ENCODE results near the gene SEC24D. TPM values are rescaled to one million over a fixed set of nuclear protein-coding genes. Genes with fewer than 3 reads are reported as not detected.
A peak's percentile ranks its signal among the peaks of the same experiment; 100 is the strongest.

SEC24D gene
- total and polyA plus RNA-seq, 2 of the 8 experiments (the other 6 are each of a cell fraction or from before 2014, with no cell fraction given) = 28.9 to 91.6 TPM

DNA sequence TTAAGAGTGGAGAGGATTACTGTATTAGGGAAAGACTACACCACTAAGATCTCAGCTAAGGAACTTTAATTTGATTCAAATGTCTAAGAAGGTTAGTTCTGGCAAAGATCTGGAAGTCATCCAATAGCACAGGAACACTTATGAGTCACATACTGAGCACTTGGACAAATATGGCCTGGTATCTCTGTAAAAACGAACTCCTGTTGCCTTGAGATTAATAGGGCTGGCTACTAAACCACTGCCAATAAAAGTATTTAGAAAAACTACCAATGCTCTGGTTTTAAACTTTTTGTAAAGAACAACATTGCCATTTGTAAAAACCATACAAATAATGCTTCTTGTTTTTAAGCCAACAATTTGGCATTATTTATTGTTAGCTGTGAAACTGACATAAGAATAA, 70.5 kb downstream of the SEC24D start:
- no peak overlapping the region for H3K4me2 ChIP-seq (ENCODE audit: insufficient read depth in 1 of 2, low read depth in 2 of 2, low read length in 2 of 2)
- H3K36me3 ChIP-seq (ENCODE audit: control insufficient read depth in 2 of 4, insufficient read depth in 4 of 4, low read length in 3 of 4) = peaks cover 12 to 56% (median 40%) of the 10 kb centered on the region in 4 experiments; a peak in 7 of 8 replicates

More for the DNA sequence above, 70.5 kb downstream of the SEC24D start:
- Histone ChIP-seq H4K5ac (ENCODE audit: insufficient read length, low read depth, low read length) (no peak overlapping the region), H4K20me1 (replicated peaks in 1 of 2; ENCODE audit: control insufficient read depth in 1 of 2, insufficient read depth in 2 of 2, low read length in 2 of 2) (no peaks in the 10 kb centered on the region), H2BK120ac (replicated peaks; ENCODE audit: low read depth, low read length) (no peak overlapping the region), H3K9ac (replicated peaks in 1 of 4; ENCODE audit: extremely low read depth in 1 of 4, low read depth in 3 of 4, low read length in 3 of 4) (peak overlapping the region in 1 of 4 experiments; percentile 8; a peak in 1 of 7 replicates), H3K23me2 (ENCODE audit: low read depth, low read length) (no peaks in the 10 kb centered on the region), H3K27me3 (replicated peaks in 1 of 4; ENCODE audit: control insufficient read depth in 3 of 4, extremely low read depth in 1 of 4, insufficient read depth in 3 of 4, low read length in 3 of 4) (no peaks in the 10 kb centered on the region), H3K4ac (replicated peaks; ENCODE audit: insufficient read length, low read depth, low read length) (no peak overlapping the region), H2BK20ac (ENCODE audit: low read length) (no peak overlapping the region), H4K91ac (replicated peaks; ENCODE audit: insufficient read length, low read length) (no peak overlapping the region), H4K8ac (ENCODE audit: extremely low read depth, insufficient read depth, low read length) (no peak overlapping the region), H3K4me1 (replicated peaks in 1 of 4; ENCODE audit: control insufficient read depth in 3 of 4, insufficient read depth in 4 of 4, low read length in 3 of 4) (no peaks in the 10 kb centered on the region), H3K23ac (ENCODE audit: insufficient read length) (no peak overlapping the region), H3K9me3 (ENCODE audit: insufficient read depth in 2 of 2, low read depth in 1 of 2, low read length in 1 of 2) (no peaks in the 10 kb centered on the region), H2BK15ac (ENCODE audit: low read length) (no peak overlapping the region), H2BK12ac (ENCODE audit: low read depth, low read length) (no peak overlapping the region), H2AFZ (ENCODE audit: low read length) (no peak overlapping the region), H3K79me1 (ENCODE audit: low read depth, low read length) (no peaks in the 10 kb centered on the region), H3K56ac (replicated peaks; ENCODE audit: insufficient read length, low read depth, low read length) (no peak overlapping the region), H2BK5ac (ENCODE audit: low read depth, low read length) (no peak overlapping the region), H2AK5ac (ENCODE audit: low read depth, low read length) (no peak overlapping the region), H3K79me2 (ENCODE audit: control insufficient read depth in 1 of 2, insufficient read depth in 2 of 2, low read length in 2 of 2) (no peaks in the 10 kb centered on the region), H3K18ac (ENCODE audit: extremely low read depth, low read length) (no peak overlapping the region), H3K14ac (ENCODE audit: insufficient read length) (no peak overlapping the region), H3K4me3 (ENCODE audit: extremely low read depth in 1 of 4, insufficient read depth in 2 of 4, low read depth in 3 of 4, low read length in 4 of 4) (no peak overlapping the region), H3K27ac (ENCODE audit: low read depth, low read length) (no peak overlapping the region)
- DNase-seq (ENCODE audit: low read depth in 1 of 2, low spot score in 2 of 2) (no peak), FAIRE-seq (no peak)
- ChIA-PET POLR2A (ENCODE audit: partially characterized antibody) (no interaction called here), CTCF (ENCODE audit: partially characterized antibody) (no interaction called here)
- 89% methylated on average over 1 of the region's 1 CpG; no CpG with 5 or more reads in 1 of the 2 experiments for WGBS, 2 experiments (ENCODE audit: extremely low coverage in 1 of 2, insufficient coverage in 1 of 2, insufficient read length in 1 of 2, insufficient replicate concordance in 2 of 2, low coverage in 1 of 2, low lambda C conversion rate in 2 of 2, missing lambda C conversion rate in 1 of 2)
- TF ChIP-seq SP4 (IDR thresholded peaks at IDR 0.05; ENCODE audit: low read length) = no peak
- no peak for TF ChIP-seq SRF (IDR thresholded peaks at IDR 0.05; ENCODE audit: low read depth, low read length)
- no peak for TF ChIP-seq CEBPB (IDR thresholded peaks at IDR 0.05; ENCODE audit: low read depth, low read length)
- no peak for TF ChIP-seq CBX5 (IDR thresholded peaks at IDR 0.05; ENCODE audit: low read depth, low read length)
- no peak for TF ChIP-seq RXRA (IDR thresholded peaks at IDR 0.05; ENCODE audit: insufficient read depth, low read depth, low read length)
- TF ChIP-seq FOSL1 (IDR thresholded peaks at IDR 0.05; ENCODE audit: insufficient read depth, low read depth, low read length) = no peak
- no peak for TF ChIP-seq RFX5 (IDR thresholded peaks at IDR 0.05; ENCODE audit: borderline replicate concordance, low read depth, low read length)
